NCI-H524 treated with DMSO at 0.1 percent for 48 hours (cell line): ENCODE data around the gene FOS.
A peak's percentile ranks its signal among the peaks of the same experiment; 100 is the strongest.

ENCODE experiments used
- DNase-seq: peaks from one replicate; lab custom pipeline; 2025; lab: John Stamatoyannopoulos, UW

The FOS gene

GRCh38 chr14:75250800-75251199 lies 27.8 kb upstream of the FOS start:
- no peak for DNase-seq

- DNase-seq = no peak
Observed at GRCh38 chr14:75252254-75252837, 26.3 kb upstream of the FOS start.

GRCh38 chr14:75254381-75254822 lies 24.2 kb upstream of the FOS start:
- DNase-seq = no peak

GRCh38 chr14:75254901-75255584 lies 23.6 kb upstream of the FOS start:
- no peak for DNase-seq

- DNase-seq = no peak
Observed at GRCh38 chr14:75258079-75258802, 20.4 kb upstream of the FOS start.

- peak; percentile 98 for DNase-seq
Observed at GRCh38 chr14:75258803-75259509, 19.7 kb upstream of the FOS start.

GRCh38 chr14:75259510-75259855 lies 19.1 kb upstream of the FOS start:
- peak; percentile 40 for DNase-seq

GRCh38 chr14:75260025-75260763 lies 18.4 kb upstream of the FOS start:
- no peak for DNase-seq

GRCh38 chr14:75261820-75262219 lies 16.8 kb upstream of the FOS start:
- DNase-seq = no peak

GRCh38 chr14:75262641-75263040 lies 16.0 kb upstream of the FOS start:
- DNase-seq = no peak

GRCh38 chr14:75264036-75264435 lies 14.6 kb upstream of the FOS start:
- no peak for DNase-seq

- DNase-seq = no peak
Observed at GRCh38 chr14:75267141-75267721, 11.4 kb upstream of the FOS start.

- DNase-seq = no peak
Observed at GRCh38 chr14:75268633-75269550, 9.7 kb upstream of the FOS start.

GRCh38 chr14:75271514-75271913 lies 7.1 kb upstream of the FOS start:
- DNase-seq = no peak

GRCh38 chr14:75273272-75274049 lies 5.2 kb upstream of the FOS start:
- DNase-seq = no peak

- no peak for DNase-seq
Observed at GRCh38 chr14:75274050-75274898, 4.4 kb upstream of the FOS start.

GRCh38 chr14:75274899-75275569 lies 3.6 kb upstream of the FOS start:
- no peak for DNase-seq

GRCh38 chr14:75275598-75275997 lies 3.0 kb upstream of the FOS start:
- no peak for DNase-seq
